T-helper 22 cell (primary cell): ENCODE results near the gene MOB2.

Experiments
- DNase-seq: peaks from one replicate; pipeline ENCODE4 v3.0.0-alpha.2; 2020; ENCODE audit warnings: low read depth

Gene MOB2

DNA sequence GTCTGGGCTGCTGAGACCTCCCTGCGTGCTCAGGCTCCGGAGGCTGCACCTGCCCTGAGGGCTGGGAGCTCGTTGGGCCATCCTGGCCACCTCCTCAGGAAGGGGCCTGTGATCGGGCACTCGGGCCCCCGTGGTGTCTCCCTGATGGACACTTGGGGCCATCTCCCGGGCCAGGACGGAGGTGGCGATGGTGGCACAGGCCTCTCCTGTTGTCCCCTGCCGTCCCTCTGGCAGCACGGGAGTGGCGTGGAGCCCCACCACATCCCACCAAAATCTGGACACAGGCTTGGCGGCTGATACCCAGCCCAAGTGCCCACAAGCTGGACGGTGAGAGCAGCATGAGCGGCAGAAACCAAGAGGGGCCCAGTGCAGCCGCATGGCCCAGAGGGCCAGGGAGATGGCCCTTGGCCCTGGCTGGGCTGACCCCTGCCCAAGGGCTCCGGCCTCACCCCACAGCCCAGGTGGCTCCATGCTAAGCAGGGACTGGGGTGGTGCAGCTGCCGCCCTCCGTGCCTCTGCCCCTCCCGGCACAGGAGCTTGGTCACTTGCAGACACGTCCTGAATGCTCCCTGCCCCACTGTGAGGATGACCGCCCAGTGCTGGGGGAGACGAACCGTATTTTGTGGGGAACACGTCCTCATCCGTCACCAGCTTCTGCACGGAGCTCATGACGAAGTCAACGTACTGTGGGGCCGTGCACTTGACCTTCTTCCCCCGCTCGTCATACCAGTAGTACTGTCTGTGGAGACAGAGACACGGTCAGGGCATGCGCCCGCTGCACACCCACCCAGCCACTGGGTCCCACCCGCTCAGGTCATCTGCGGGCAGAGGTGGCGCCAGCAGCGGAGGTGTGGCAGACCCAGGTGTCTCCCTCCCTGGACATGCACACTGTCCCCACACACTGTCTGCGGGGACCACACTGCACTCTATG, 15.6 kb downstream of the MOB2 start:
- DNase-seq = no peak

DNA sequence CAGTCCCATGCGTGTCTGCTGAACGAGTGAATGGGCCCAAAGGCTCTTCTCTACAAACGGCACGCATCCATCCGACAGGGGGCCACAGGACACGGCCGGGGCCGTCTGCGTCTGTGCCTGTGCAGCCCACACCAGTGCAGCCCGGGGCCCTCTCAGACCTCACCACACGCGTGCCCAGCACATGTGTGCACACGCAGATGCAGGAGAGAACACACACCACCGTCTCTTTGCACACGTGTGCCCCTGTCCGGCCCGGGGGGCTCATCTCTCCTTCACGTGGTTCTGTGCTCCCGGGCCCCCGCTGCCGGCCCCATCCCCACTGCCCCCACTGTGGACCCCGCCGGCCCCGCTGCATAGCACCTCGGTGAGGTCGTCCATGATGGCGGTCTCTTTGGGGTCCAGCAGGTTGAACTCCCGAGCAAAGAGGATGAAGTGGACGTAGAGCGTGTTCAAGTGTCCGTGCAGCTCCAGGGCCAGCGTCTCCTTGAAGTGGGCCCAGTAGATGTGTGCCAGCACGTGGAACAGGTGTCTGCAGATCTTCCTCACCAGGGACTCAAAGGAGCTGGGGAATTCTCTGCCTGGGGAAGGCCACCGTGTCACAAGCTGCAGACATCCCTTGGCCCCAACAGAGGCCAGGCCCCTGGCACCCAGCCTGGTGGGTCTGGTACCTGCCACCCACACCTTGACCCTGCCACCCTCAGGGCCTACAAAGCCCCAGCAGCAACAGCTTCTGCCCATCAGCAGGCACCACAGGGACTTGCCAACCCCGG, 16.5 kb downstream of the MOB2 start:
- no peak for DNase-seq

DNA sequence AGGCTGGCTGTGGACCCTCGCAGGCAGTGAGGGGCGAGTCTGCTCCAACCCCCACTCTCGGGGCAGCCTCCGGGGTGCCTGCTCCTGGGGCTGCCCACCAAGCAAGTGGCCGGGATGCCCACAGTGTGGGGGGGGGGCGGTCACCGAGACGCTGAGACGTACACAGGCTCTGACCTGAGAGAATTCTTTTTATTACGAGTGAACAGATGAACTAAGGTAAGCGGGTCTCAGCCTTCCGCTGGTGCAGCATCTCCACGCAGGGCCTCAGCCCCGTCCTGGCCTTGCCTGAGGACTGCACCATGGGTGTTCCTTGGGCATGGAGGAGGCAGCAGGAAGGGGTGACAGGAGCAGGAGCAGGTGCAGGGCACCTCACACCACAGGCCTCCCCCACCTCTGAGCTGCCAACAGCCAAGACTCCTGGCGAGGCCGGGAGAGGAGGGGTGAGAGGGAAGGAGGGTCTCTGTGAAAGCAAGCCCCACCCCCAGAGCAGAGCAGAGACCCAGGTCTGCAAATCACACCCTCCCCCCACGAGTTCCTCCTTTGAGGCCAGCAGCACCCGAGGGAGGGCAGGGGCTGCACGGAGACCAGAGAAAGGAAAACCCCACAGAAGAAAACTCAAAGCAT, 17.2 kb downstream of the MOB2 start:
- DNase-seq = no peak

DNA sequence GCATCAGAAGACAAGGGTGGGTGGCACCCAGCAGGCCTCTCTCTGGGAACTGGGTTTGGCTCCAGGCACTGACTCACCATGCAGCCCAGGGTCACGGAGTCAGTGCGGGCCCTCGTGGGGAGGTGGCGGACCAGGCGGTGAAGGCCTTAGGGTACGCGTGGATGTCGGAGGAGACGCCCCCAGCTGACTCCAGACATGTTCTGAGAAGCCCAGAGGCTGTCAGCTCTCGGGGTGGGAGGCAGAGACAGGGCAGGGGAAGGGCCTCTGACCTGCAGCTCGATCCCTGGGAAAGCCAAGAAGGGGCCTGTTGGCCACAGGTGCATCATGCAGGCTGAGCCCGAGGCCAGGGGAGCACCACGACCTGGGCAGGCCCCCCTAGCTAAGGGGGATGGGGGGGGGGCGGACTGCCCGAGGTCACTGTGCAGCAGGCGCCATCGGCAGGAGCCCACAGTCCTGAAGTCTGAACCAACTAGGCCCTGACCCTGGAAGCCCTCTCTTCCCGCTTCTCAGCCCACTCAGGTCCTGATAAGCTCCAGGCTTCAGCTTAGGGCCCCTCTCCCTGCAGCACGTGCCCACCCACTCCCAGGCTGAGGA, 18.0 kb downstream of the MOB2 start:
- no peak for DNase-seq

DNA sequence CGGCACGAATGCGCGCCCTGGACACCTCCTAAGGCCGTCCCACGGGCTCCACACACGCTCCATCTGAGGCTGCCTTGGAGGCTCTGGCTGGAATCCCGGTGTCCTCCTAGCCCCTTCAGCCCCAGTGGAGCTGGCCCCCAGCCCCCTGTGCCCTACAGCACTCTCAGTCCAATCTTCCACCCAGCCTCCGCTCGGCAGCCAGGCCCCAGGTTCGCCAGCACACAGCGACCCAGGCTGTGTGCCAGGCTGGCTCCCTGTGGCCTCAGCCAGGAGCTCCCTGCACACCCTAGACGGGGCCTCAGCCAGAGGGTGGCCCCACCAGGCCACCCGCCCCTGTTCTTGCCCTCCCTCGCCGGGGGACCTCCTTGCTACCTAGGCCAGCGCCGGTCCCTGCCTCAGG, 18.6 kb downstream of the MOB2 start:
- DNase-seq = no peak

DNA sequence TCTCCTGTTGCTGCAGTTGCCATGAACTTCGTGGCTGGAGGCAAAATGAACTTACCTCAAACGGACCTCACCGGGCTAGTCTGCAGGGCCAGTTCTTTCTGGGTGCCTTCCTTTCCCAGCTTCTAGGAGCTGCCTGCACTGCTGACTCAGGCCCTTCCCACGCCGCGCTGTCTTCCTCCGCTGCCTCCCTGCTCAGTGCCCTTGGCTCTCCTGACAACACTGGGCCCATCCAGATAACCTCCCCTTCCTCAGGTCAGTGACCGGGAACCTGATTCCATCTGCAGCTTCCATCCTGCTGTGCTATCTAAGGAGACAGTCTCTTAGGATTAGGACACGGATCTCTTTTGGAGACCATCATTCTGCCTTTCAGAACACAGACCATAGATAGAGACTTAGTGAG, 19.3 kb downstream of the MOB2 start:
- DNase-seq = no peak

DNA sequence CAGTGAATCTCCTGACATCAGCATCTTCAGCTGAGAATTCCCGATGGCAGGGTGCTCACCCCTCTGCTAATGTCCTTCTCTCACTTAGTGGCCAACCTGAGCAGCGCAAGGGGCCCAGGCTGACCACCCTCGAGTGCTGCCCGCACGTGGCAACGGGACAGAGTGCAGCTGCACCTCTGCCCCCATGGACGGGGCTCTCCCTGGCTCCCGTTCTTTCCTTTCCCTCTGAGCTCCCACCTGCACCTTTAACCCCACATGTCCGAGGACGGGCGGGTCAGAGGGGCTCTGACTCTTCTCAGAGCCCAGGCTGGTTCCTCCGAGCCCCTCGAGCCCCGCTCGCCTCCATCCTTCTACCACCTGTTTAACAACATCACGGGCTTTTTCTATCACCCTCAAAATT, 19.8 kb downstream of the MOB2 start:
- no peak for DNase-seq

DNA sequence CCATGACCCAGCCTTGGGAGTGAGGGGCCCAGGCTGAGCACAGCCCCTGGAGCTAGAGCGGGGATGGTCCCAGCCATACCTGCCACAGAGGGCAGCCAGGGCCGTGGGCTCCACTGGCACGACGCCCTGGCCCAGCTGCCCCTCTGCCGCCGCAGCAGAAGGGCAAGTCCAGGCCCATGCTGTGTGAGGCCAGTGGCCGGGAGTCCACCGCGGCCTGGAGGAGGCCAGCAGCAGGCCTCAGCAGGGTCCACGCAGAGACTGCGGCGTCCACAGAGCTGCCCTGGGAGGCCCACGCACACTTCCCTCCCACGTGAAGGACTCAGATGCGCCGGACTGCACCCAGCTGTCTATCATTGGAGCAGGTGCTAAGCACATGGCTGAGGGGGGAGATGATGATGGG, 23.5 kb downstream of the MOB2 start:
- no peak for DNase-seq

DNA sequence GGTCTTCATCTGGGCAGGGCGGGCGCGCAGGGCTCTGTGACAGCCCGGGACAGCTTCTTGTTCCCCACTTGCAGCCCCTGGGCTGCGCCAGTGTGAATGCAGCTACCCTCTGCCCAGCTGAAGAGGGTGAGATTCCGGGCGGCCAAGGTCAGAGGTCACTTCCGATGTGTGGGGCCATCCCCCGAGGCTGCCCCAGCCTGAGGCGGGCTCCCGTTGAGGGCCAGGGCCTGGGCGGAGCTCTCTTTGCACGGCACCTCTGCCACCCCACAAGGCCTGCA, 23.9 kb downstream of the MOB2 start:
- DNase-seq = no peak

DNA sequence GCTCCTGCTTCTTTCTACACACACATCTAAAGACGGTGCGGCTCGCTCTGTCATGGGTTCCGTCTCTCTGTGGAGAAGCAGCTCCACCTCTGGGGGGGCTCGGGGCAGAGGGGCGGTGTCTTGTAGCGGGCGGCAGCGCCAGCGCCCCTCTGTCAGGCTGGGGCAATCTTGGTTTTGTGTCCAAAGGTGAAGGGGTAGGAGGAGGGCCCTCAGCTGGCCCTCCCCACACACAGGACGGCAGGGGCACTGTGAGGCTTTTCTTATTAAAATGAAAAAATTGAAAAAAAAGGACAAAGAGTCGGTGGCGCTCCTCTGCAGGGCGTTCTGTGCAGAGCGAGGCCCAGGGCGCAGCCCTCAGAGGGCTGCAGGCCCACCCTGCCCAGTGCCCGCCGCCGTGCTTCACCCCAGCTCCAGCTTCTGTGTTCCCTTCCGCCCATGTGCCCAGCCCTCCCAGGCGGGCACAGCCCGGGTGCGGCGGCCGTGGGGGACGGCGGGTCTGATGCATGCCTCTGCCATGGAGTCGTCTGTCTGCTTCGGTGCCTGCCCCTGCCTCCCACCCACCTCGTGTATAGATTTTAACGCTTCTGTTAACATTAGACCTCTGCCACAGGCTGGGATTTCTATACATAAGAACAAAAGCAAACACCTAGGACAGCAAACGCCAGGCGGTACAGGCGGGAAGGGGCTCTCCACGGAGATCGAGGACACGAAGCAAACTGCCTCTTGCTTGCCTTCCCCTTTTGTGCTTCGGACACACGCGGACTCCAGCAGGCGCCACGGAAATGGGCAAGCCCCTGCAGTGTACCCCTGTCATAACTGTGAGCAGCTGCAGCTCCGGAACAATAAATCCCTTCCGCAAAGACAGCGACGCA, 24.5 kb downstream of the MOB2 start:
- DNase-seq = no peak

DNA sequence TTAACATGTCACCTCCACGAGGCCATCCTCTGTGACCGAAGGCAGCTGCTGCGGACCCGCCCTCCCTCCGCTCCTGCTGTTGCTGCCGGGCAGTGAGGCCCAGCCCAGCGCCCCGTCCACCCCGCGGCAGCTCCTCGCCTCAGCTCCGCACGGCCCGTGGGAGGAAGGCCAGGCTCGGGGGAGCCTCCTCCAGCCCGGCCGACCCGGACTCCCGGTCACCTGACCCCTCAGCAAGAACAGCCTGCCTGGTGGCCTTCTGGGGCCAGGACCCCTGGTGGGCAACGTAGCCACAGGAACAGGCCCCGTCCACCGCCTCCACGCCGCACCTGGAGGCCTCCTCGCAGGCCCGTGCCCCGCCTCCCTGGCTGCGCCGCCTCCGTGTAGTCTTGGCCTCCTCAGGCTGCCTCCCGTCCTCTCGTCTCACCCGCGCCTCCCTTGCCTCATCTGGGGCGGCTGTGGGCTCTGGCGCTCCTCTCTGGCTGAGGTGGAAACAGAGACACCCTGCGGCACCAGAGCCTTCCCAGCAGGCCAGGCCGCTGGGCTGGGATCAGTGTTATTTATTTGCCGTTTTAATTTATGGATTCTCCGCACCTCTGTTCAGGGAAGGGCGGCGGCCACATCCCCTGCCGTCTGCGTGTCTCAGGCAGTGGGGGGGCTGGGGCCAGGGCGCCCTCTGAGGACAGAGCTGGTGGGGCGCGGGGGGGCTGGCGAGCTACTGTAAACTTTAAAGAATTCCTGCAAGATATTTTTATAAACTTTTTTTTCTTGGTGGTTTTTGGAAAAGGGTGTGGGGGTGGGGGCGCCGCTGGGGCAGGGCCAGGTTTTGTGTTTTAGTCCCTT, 25.4 kb downstream of the MOB2 start:
- no peak for DNase-seq

DNA sequence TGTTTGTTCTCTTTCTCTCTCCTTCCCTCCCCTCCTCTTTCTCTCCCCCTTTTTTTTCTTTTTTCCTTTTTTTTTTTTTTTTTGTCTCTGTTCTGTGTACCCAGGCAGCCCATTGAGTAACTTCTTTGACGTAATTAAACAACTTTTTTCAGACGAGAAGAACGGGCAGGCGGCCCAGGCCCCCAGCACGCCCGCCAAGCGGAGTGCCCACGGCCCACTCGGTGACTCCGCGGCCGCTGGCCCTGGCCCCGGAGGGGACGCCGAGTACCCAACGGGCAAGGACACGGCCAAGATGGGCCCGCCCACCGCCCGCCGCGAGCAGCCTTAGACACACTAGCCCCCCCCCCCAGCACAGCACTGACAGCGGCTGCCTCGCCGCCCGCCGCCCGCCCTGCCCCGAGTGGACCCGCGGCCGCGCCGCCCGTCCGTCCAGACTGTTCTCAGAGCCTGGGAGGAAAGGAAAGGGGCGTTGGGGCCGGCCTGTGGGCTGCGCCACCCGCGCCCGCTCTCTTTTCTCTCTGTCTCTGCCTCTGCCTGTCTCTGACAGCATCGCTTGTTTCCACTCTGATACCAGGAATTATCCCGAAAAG, 26.1 kb downstream of the MOB2 start:
- DNase-seq = no peak

DNA sequence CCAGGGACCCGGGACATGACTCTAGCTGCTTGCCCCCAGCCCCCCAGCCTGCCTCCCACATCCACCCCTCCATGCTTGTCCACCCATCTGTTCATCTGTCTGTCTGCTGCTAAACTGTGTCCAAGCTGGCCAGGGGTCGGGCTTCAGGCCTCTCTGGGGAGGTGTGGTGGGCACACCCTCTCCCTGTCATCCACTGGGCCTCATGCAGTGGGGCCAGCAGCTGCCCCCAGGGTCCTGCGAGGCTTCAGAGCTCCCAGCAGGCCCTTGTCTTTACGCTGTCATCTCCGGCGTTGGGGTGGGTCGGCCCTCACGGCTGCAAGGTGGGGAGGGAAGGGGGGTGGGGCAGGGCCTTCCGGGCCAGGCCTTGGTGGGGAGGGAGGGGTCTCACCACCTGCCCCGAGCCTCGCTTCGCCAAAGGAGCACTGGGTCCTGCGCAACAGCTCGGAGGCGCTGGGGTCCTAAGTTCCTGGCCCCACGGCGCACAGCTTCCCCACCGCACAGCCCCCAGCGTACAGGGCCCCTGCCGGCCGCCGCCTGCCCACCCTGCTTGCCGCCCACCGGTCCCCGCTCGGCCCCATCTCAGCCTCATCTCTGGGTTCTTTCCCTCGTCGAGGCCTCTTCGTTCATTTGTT, 26.7 kb downstream of the MOB2 start:
- DNase-seq = no peak

DNA sequence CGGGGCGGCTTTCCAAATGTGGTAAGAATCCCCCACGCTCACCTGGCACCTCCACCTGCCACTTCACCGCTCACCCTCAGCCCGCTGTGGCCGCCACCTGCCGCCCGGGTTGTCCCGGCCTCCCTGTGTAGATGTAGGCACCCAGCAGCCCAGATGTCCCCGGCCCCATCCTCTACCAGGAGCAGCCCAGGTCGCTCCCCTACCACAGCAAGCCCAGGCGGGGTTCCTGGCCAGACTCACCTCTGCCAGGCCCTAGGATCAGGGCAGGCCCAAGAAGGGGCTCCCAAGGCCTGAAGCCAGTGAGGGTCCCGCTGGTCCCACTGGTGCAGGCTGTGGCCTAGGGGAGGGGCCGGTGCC, 27.4 kb downstream of the MOB2 start:
- DNase-seq = no peak

DNA sequence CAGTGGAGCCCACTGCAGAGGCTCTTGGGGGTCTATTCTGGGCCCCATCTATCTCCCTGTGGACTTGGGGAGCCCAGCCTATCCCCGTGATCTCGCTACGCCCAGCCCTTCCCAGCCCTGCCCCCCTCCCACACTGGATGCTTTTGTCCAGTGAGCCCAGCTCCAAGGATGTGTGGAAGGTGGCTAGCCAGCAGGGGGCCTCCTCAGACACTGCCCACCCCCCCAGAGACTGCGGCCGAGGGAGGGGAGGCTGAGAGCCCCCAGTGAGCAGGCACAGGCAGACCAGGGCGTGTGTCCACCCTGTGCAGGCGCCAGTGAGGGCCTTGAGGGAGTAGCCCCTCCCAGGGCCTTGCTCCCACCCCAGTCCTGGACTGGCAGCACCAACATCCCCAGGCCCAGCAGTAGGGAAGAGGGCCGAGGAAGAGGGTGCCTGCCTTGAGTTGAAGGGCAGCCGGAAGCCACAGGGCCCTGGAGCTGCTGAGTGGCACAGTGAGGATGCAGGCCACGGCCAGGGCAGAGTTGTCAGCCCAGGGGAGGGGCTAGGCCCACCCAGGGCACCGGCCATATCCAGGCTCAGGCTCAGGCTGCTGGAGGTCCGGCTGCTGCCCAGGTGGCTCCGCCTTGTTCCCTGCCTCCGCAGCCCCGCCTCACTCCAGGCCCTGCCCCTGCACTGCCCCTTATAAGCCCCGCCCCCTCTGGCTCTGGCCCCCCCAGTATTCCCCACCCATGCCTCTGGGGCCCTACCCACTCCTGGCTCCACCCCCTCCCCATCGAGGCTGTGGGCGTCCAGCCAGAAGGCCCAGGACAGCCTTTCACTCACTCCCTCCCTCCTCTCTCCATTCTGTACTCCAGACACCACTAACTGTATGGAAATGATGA, 28.0 kb downstream of the MOB2 start:
- DNase-seq = no peak

DNA sequence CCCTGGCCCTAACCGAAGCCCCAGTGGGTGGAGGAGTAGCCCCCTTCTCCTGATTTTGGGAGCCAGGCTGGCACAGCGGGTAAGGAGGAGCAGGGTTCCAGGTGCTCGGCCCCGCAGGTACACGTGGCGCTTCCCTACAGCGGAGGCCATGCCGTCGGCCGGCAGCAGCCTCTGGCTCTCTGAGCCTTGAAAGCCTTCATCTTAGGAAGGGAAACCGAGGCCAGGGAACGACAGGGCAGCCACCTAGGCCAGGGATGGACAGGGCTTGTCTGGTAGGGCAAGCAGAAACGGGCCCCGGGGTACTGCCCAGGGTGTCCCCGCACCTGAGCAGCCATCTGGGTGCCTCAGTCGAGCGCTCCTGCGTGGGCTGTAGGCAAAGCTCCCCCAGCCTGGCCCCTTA, 28.7 kb downstream of the MOB2 start:
- DNase-seq = no peak

DNA sequence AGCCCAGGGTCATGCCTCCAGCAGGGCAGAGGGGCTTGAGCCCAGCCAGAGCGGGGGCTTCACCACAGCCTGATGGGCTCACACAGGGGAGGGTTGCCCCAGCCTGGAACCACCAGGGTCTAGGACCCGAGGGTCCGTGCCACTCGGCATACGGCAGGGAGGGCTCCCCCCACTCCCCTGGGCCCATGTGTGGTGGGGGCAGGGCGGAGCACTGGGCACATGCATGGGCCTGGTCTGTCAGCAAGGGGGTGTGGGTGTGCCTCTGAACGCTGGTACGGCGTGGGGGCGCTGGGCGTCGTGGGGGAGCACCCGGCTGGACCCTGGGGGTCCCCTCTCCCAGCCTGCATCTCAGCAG, 29.3 kb downstream of the MOB2 start:
- DNase-seq = no peak

DNA sequence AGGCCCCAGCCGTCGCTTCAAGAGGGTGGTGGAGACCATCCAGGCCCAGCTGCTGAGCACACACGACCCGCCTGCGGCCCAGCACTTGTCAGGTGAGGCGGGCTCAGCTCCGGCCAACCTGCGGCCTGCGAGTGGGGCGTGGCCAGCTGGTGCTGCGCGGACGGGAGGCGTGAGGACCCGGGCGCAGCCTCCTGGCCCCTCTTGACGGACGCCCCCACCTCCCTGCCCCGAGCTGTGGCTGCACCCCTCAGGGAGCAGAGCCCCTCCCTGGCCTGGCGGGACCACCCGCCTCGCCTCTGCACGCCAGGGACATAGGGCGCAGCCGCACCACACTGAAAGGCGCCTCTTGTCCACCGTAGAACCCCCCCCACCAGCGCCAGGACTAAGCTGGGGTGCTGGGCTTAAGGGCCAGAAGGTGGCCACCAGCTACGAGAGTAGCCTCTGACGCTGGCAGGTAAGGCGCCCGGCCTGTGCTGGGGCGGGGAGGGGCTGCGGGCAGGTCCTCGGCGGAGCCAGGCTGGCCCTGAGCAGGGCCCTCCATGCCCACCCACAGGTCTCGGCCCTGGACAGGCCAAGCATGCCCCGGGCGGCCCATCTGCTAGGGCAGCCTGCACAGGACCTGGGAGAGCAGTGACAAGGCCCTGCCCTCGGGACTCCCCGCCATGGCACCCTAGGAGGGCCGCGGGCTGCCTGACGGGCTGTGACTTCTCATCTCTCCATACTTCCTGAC, 29.8 kb downstream of the MOB2 start:
- DNase-seq = no peak

DNA sequence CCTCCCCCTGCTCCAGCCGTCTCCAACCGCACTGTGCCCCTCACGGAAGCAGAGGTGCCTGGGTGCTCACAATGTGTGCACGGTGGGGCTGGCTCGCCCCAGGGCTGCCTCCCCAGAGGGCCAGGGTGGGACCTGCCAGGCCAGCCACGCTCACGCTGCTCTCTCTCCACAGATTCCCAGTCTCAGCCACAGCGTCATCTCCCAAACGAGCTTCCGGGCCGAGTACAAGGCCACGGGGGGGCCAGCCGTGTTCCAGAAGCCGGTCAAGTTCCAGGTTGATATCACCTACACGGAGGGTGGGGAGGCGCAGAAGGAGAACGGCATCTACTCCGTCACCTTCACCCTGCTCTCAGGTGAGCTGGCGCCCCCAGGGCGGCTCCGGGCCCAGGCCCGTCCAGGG, 30.4 kb downstream of the MOB2 start:
- no peak for DNase-seq
